GM23338 (cell line): ENCODE measurements around the gene TTC5. TPM values are rescaled to one million over a fixed set of nuclear protein-coding genes. Genes with fewer than 3 reads are reported as not detected.

Experiments
- ATAC-seq: fragments of 200-7000 bp; cut with Tn5 transposase; 3 replicates; pipeline ENCODE4 v1.9.1; 2020
- DNase-seq: peaks from one replicate; pipeline ENCODE4 v3.0.0-alpha.2; 2015; ENCODE audit warnings: low spot score
- H2AFZ ChIP-seq: fragments of 200-600 bp; sonication (generic); 2 replicates; pipeline ENCODE4 v1.8.0; 2016; ENCODE audit warnings: antibody characterized with exemption, mild to moderate bottlenecking, moderate library complexity
- H3F3A ChIP-seq: fragments of 200-600 bp; sonication (generic); replicated peaks from 2 replicates; pipeline ENCODE4 v1.8.0; 2017; ENCODE audit warnings: antibody characterized with exemption, mixed run types, low read depth
- H3K27ac ChIP-seq: fragments of 200-600 bp; sonication (generic); 2 replicates; pipeline ENCODE4 v1.6.1; 2016; ENCODE audit warnings: low read depth
- H3K27me3 ChIP-seq: fragments of 200-600 bp; sonication (generic); 2 replicates; pipeline ENCODE4 v1.8.0; 2016; ENCODE audit warnings: mild to moderate bottlenecking, mixed run types, moderate library complexity; ENCODE audit not compliant: insufficient read depth
- H3K36me3 ChIP-seq: fragments of 200-600 bp; sonication (generic); 2 replicates; pipeline ENCODE4 v1.8.0; 2016; ENCODE audit warnings: mild to moderate bottlenecking; ENCODE audit not compliant: insufficient read depth
- H3K4me1 ChIP-seq: fragments of 200-600 bp; sonication (generic); 2 replicates; pipeline ENCODE4 v1.8.0; 2016; ENCODE audit warnings: mild to moderate bottlenecking, moderate library complexity; ENCODE audit not compliant: insufficient read depth
- H3K4me2 ChIP-seq: fragments of 200-600 bp; sonication (generic); 2 replicates; pipeline ENCODE4 v1.7.1; 2017; ENCODE audit warnings: mixed run types
- H3K4me3 ChIP-seq: fragments of 200-600 bp; sonication (generic); 2 replicates; pipeline ENCODE4 v1.6.1; 2016; ENCODE audit warnings: mixed run types
- H3K79me2 ChIP-seq: fragments of 200-600 bp; sonication (generic); replicated peaks from 2 replicates; pipeline ENCODE4 v1.8.0; 2017; ENCODE audit warnings: mild to moderate bottlenecking; ENCODE audit not compliant: insufficient read depth
- H3K9me2 ChIP-seq: fragments of 200-600 bp; sonication (generic); 2 replicates; pipeline ENCODE4 v1.8.0; 2017; ENCODE audit not compliant: insufficient read depth
- H4K20me1 ChIP-seq: fragments of 200-600 bp; sonication (generic); replicated peaks from 2 replicates; pipeline ENCODE4 v1.8.0; 2017; ENCODE audit warnings: mild to moderate bottlenecking; ENCODE audit not compliant: insufficient read depth
- H3K27ac Mint-ChIP-seq: 2 replicates; pipeline ENCODE4 v1.8.0; 2020; ENCODE audit warnings: inconsistent platforms, mild to moderate bottlenecking, moderate library complexity, mixed read lengths
- H3K27me3 Mint-ChIP-seq: 3 replicates; pipeline ENCODE4 v1.8.0; 2022; ENCODE audit warnings: low read depth, mild to moderate bottlenecking, moderate library complexity, mixed read lengths, inconsistent platforms; ENCODE audit not compliant: insufficient read depth, poor library complexity
- H3K36me3 Mint-ChIP-seq: 3 replicates; pipeline ENCODE4 v1.8.0; 2021; ENCODE audit warnings: low read depth, mild to moderate bottlenecking, inconsistent platforms, moderate library complexity, mixed read lengths
- H3K4me1 Mint-ChIP-seq: 3 replicates; pipeline ENCODE4 v1.8.0; 2020; ENCODE audit warnings: mild to moderate bottlenecking, inconsistent platforms, mixed read lengths
- H3K4me3 Mint-ChIP-seq: 3 replicates; pipeline ENCODE4 v1.8.0; 2021; ENCODE audit warnings: moderate library complexity, mild to moderate bottlenecking, inconsistent platforms, mixed read lengths
- H3K9me3 Mint-ChIP-seq: 3 replicates; pipeline ENCODE4 v1.8.0; 2020; ENCODE audit warnings: moderate library complexity, mild to moderate bottlenecking, inconsistent platforms, mixed read lengths
- CTCF ChIP-seq, 2 experiments: fragments of 200-600 bp in 1 of 2; sonication (generic) in 1 of 2; conservative IDR thresholded peaks; 2 replicates each; pipeline versions ENCODE4 v1.5.1 to v1.6.1; 2016 to 2017; ENCODE audit warnings: antibody characterized with exemption in 2 of 2, low read depth in 2 of 2, mild to moderate bottlenecking in 2 of 2, moderate library complexity in 1 of 2
- EZH2 ChIP-seq: fragments of 200-600 bp; sonication (generic); IDR thresholded peaks from one replicate; pipeline ENCODE4 v1.8.0; 2017; ENCODE audit warnings: antibody characterized with exemption, mild to moderate bottlenecking, low read depth; ENCODE audit not compliant: unreplicated experiment
- NANOG ChIP-seq: IDR thresholded peaks from 2 replicates; pipeline ENCODE4 v1.6.1; 2016; ENCODE audit warnings: antibody characterized with exemption, borderline replicate concordance
- POLR2AphosphoS5 ChIP-seq: IDR thresholded peaks from 2 replicates; pipeline ENCODE4 v1.6.1; 2016; ENCODE audit warnings: antibody characterized with exemption, low read depth
- REST ChIP-seq: IDR thresholded peaks from one replicate; pipeline ENCODE4 v1.6.1; 2018; ENCODE audit warnings: antibody characterized with exemption; ENCODE audit not compliant: unreplicated experiment
- STAT1 ChIP-seq: IDR thresholded peaks from one replicate; pipeline ENCODE4 v1.6.1; 2016; ENCODE audit warnings: antibody characterized with exemption; ENCODE audit not compliant: unreplicated experiment
- ZNF114 ChIP-seq: fragments of 250-450 bp; sonication (Bioruptor Pico); IDR thresholded peaks from 2 replicates; pipeline ENCODE4 v1.5.0; 2020; ENCODE audit warnings: mild to moderate bottlenecking, moderate library complexity
- ZNF462 ChIP-seq: fragments of 250-450 bp; sonication (Bioruptor Pico); IDR thresholded peaks from 2 replicates; pipeline ENCODE4 v1.5.0; 2020; ENCODE audit warnings: mild to moderate bottlenecking, moderate library complexity
- polyA plus RNA-seq: library from polyadenylated mRNA; unstranded; fragments of >200 nt; fragmentation: Nextera tagmentation; extraction: Ambion mirVana; gene quantifications from 2 replicates; pipeline ENCODE4 v1.2.1, GENCODE V29; 2016
- total RNA-seq: library from RNA; depleted of rRNA; stranded (reverse); fragments of >200 nt; shearing (Covaris generic); gene quantifications from 2 replicates; pipeline ENCODE4 v1.2.3, GENCODE V29; 2014
- TF ChIP-seq, protein P1 (sequence below): IDR thresholded peaks from 2 replicates; pipeline ENCODE4 v1.6.1; 2016; ENCODE audit warnings: antibody characterized with exemption

Gene TTC5
- total and polyA plus RNA-seq, 2 experiments from 2014 or later: 9.3 to 14.6 TPM

- Mint-ChIP-seq H3K27me3 (no peaks in the 10 kb centered on the region), H3K27ac (no peak overlapping the region; the same call in 1 of the 2 replicates), H3K4me1 (no peaks in the 10 kb centered on the region), H3K4me3 (no peak overlapping the region), H3K36me3 (peaks cover 87% of the 10 kb centered on the region), H3K9me3 (no peaks in the 10 kb centered on the region)
- TF ChIP-seq CTCF (conservative IDR thresholded peaks at IDR 0.05; ENCODE audit: low read depth in 2 of 2) (peak; percentile 1 to 15; a peak in 1 of 4 replicates), POLR2AphosphoS5 (no peak)
- Histone ChIP-seq H3K4me3 (no peak overlapping the region), H3K9me2 (no peaks in the 10 kb centered on the region), H3K4me2 (no peak overlapping the region), H2AFZ (no peak overlapping the region), H3K4me1 (no peaks in the 10 kb centered on the region), H3K27ac (no peak overlapping the region), H3K36me3 (peaks cover 76% of the 10 kb centered on the region), H3K79me2 (no peaks in the 10 kb centered on the region), H3K27me3 (no peaks in the 10 kb centered on the region), H3F3A (no peaks in the 10 kb centered on the region), H4K20me1 (no peaks in the 10 kb centered on the region; the same call in 1 of the 2 replicates)
- no peak for ATAC-seq
- no peak for DNase-seq
These were observed 45.1 kb upstream of the TTC5 start for GRCh38 chr14:20350860-20351259.

DNA sequence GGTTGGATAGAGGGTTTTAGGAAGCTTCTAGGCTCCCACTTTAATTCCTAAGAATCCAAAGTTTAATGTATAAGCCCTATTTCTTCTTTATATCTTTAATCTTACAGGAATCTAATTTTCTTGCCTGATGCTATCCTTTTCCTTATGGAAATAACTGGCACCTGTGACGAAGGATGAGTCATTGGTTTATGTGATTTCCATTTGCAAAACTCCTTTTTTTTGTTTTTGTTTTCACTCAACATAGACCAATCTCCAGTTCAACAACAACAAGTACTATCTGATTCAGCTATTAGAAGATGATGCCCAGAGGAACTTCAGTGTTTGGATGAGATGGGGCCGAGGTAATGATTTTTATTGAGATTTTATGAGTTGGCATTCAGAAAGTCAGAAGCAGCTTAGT, 44.5 kb upstream of the TTC5 start:
- H3K36me3 Mint-ChIP-seq: peaks cover 88% of the 10 kb centered on the region
- no peaks in the 10 kb centered on the region for H3K9me3 Mint-ChIP-seq
- no peak for TF ChIP-seq NANOG
- no peak for TF ChIP-seq REST
- no peak for TF ChIP-seq ZNF462 (CRISPR knock-in tag)
- no peak for TF ChIP-seq STAT1
- no peak for TF ChIP-seq ZNF114 (CRISPR knock-in tag)
- TF ChIP-seq, protein P1, sequence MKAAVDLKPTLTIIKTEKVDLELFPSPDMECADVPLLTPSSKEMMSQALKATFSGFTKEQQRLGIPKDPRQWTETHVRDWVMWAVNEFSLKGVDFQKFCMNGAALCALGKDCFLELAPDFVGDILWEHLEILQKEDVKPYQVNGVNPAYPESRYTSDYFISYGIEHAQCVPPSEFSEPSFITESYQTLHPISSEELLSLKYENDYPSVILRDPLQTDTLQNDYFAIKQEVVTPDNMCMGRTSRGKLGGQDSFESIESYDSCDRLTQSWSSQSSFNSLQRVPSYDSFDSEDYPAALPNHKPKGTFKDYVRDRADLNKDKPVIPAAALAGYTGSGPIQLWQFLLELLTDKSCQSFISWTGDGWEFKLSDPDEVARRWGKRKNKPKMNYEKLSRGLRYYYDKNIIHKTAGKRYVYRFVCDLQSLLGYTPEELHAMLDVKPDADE: no peak
- TF ChIP-seq EZH2: no peak

More for the DNA sequence above, 44.5 kb upstream of the TTC5 start:
- H3F3A ChIP-seq: no peaks in the 10 kb centered on the region
- H2AFZ ChIP-seq: no peak overlapping the region
- ATAC-seq (no peak), DNase-seq (no peak)
- H3K9me2 ChIP-seq: no peaks in the 10 kb centered on the region
- Mint-ChIP-seq H3K4me3 (no peak overlapping the region), H3K27me3 (no peaks in the 10 kb centered on the region), H3K27ac (no peak overlapping the region), H3K4me1 (no peaks in the 10 kb centered on the region)
- H3K27ac ChIP-seq: no peak overlapping the region
- H3K4me1 ChIP-seq: no peaks in the 10 kb centered on the region
- H3K4me3 ChIP-seq: no peak overlapping the region
- H3K27me3 ChIP-seq: no peaks in the 10 kb centered on the region
- H3K36me3 ChIP-seq: peaks cover 77% of the 10 kb centered on the region
- no peaks in the 10 kb centered on the region; the same call in 1 of the 2 replicates for H4K20me1 ChIP-seq
- H3K79me2 ChIP-seq: no peaks in the 10 kb centered on the region
- no peak overlapping the region for H3K4me2 ChIP-seq
